ENCODE data around the gene SH2B2.

The SH2B2 gene

GRCh38 chr7:102254521-102254920, 32.1 kb upstream of the SH2B2 start:
- H3K36me3 ChIP-seq: no peaks in the 10 kb centered on the region; the same call in none of the 2 replicates
- TF ChIP-seq CTCF (IDR thresholded peaks at IDR 0.05; ENCODE audit: low read depth, low read length): no peak
- no peak overlapping the region for H3K4me3 ChIP-seq (ENCODE audit: low read depth, low read length)
- no peaks in the 10 kb centered on the region for H3K27me3 ChIP-seq
- DNase-seq: no peak
- peaks cover 23% of the 10 kb centered on the region for H3K4me1 ChIP-seq
- no peaks in the 10 kb centered on the region; the same call in 1 of the 2 replicates for H3K9me3 ChIP-seq

GRCh38 chr7:102255501-102255900, 31.2 kb upstream of the SH2B2 start:
- no peak for DNase-seq
- no peak for TF ChIP-seq CTCF (IDR thresholded peaks at IDR 0.05; ENCODE audit: low read depth, low read length)
- Histone ChIP-seq H3K4me1 (peaks cover 23% of the 10 kb centered on the region), H3K27me3 (no peaks in the 10 kb centered on the region), H3K36me3 (no peaks in the 10 kb centered on the region; the same call in none of the 2 replicates), H3K9me3 (no peaks in the 10 kb centered on the region), H3K4me3 (ENCODE audit: low read depth, low read length) (no peak overlapping the region)

GRCh38 chr7:102255916-102256315, 30.8 kb upstream of the SH2B2 start:
- Histone ChIP-seq H3K27me3 (no peaks in the 10 kb centered on the region), H3K4me1 (peaks cover 28% of the 10 kb centered on the region), H3K4me3 (ENCODE audit: low read depth, low read length) (no peak overlapping the region), H3K36me3 (no peaks in the 10 kb centered on the region; the same call in none of the 2 replicates), H3K9me3 (no peaks in the 10 kb centered on the region)
- no peak for DNase-seq
- TF ChIP-seq CTCF (IDR thresholded peaks at IDR 0.05; ENCODE audit: low read depth, low read length): no peak

- H3K4me3 ChIP-seq (ENCODE audit: low read depth, low read length): no peak overlapping the region
- H3K27me3 ChIP-seq: no peaks in the 10 kb centered on the region
- H3K36me3 ChIP-seq: no peaks in the 10 kb centered on the region; the same call in none of the 2 replicates
- peaks cover 12% of the 10 kb centered on the region for H3K4me1 ChIP-seq
- no peak for TF ChIP-seq CTCF (IDR thresholded peaks at IDR 0.05; ENCODE audit: low read depth, low read length)
- DNase-seq: no peak
- no peaks in the 10 kb centered on the region for H3K9me3 ChIP-seq
Measured at GRCh38 chr7:102258073-102258748, 28.5 kb upstream of the SH2B2 start.

- Histone ChIP-seq H3K27me3 (no peaks in the 10 kb centered on the region), H3K9me3 (no peaks in the 10 kb centered on the region), H3K4me3 (ENCODE audit: low read depth, low read length) (no peak overlapping the region), H3K4me1 (peaks cover 12% of the 10 kb centered on the region), H3K36me3 (no peaks in the 10 kb centered on the region; the same call in 1 of the 2 replicates)
- no peak for TF ChIP-seq CTCF (IDR thresholded peaks at IDR 0.05; ENCODE audit: low read depth, low read length)
- peak; percentile 61 for DNase-seq
Measured at GRCh38 chr7:102258749-102259107, 27.9 kb upstream of the SH2B2 start.

- TF ChIP-seq CTCF (IDR thresholded peaks at IDR 0.05; ENCODE audit: low read depth, low read length): no peak
- H3K4me3 ChIP-seq (ENCODE audit: low read depth, low read length): no peak overlapping the region
- no peaks in the 10 kb centered on the region for H3K36me3 ChIP-seq
- H3K4me1 ChIP-seq: peaks cover 12% of the 10 kb centered on the region
- H3K9me3 ChIP-seq: no peaks in the 10 kb centered on the region
- no peaks in the 10 kb centered on the region for H3K27me3 ChIP-seq
- peak; percentile 86 for DNase-seq
Measured at GRCh38 chr7:102260856-102261255, 25.8 kb upstream of the SH2B2 start.

Measured in BE2C (cell line).